HepG2 (cell line): Measurements from ENCODE around the gene SIRPA. TPM values are rescaled to one million over a fixed set of nuclear protein-coding genes. Genes with fewer than 3 reads are reported as not detected.

Experiments
- ELF3 ChIP-seq: IDR thresholded peaks from 2 replicates; pipeline ENCODE4 v1.6.1; 2016; ENCODE audit warnings: missing genetic modification reagents, missing compliant biosample characterization
- HNF4G ChIP-seq, 2 experiments: sonication (generic) in 1 of 2; formaldehyde crosslinking in 1 of 2; IDR thresholded peaks; 2 replicates each; pipeline versions ENCODE4 v1.4.0 to v1.6.1; 2011 to 2020; ENCODE audit warnings: borderline replicate concordance in 2 of 2, low read depth in 2 of 2, mild to moderate bottlenecking in 2 of 2, low read length in 1 of 2, missing genetic modification reagents in 1 of 2, moderate library complexity in 1 of 2
- HOXA7 ChIP-seq: sonication (generic); formaldehyde crosslinking; IDR thresholded peaks from 2 replicates; pipeline ENCODE4 v1.8.1; 2022; ENCODE audit warnings: mild to moderate bottlenecking, missing genetic modification reagents, moderate library complexity
- MEIS1 ChIP-seq: sonication (generic); formaldehyde crosslinking; IDR thresholded peaks from 2 replicates; pipeline ENCODE4 v1.9.0; 2021; ENCODE audit warnings: mild to moderate bottlenecking, missing genetic modification reagents, moderate library complexity, borderline replicate concordance
- MLLT10 ChIP-seq: sonication (generic); formaldehyde crosslinking; IDR thresholded peaks from 2 replicates; pipeline ENCODE4 v1.4.0; 2020; ENCODE audit warnings: missing genetic modification reagents
- NFIC ChIP-seq: IDR thresholded peaks from 2 replicates; pipeline ENCODE4 v1.6.1; 2012; ENCODE audit warnings: mild to moderate bottlenecking, low read length, inconsistent platforms
- POGZ ChIP-seq: sonication (generic); formaldehyde crosslinking; IDR thresholded peaks from 2 replicates; pipeline ENCODE4 v1.4.0; 2020; ENCODE audit warnings: mild to moderate bottlenecking, missing genetic modification reagents
- SIN3B ChIP-seq: fragments of 150-350 bp; IDR thresholded peaks from 2 replicates; pipeline ENCODE4 v1.6.1; 2014; ENCODE audit warnings: low read length
- SP1 ChIP-seq, 2 experiments: fragments of 450-650 bp in 1 of 2; sonication (generic) in 1 of 2; formaldehyde crosslinking in 1 of 2; IDR thresholded peaks; 2 replicates each; pipeline versions ENCODE4 v1.4.0 to v1.6.1; 2016 to 2020; ENCODE audit warnings: missing genetic modification reagents in 1 of 2
- ZFYVE20 ChIP-seq: sonication (generic); formaldehyde crosslinking; IDR thresholded peaks from 2 replicates; pipeline ENCODE4 v1.8.0; 2023; ENCODE audit warnings: low read depth, mild to moderate bottlenecking, moderate library complexity, missing genetic modification reagents, borderline replicate concordance
- ZNF232 ChIP-seq: sonication (generic); formaldehyde crosslinking; IDR thresholded peaks from 2 replicates; pipeline ENCODE4 v1.4.0; 2020; ENCODE audit warnings: missing genetic modification reagents, borderline replicate concordance
- ZNF234 ChIP-seq: sonication (generic); formaldehyde crosslinking; conservative IDR thresholded peaks from 2 replicates; pipeline ENCODE4 v1.5.1; 2020; ENCODE audit warnings: mild to moderate bottlenecking, missing genetic modification reagents
- ZNF263 ChIP-seq: sonication (generic); formaldehyde crosslinking; IDR thresholded peaks from 2 replicates; pipeline ENCODE4 v1.4.0; 2020; ENCODE audit warnings: missing genetic modification reagents
- ZNF3 ChIP-seq: IDR thresholded peaks from 2 replicates; pipeline ENCODE4 v1.7.0; 2017; ENCODE audit warnings: inconsistent platforms
- ZNF350 ChIP-seq: sonication (generic); formaldehyde crosslinking; IDR thresholded peaks from 2 replicates; pipeline ENCODE4 v1.4.0; 2020; ENCODE audit warnings: mild to moderate bottlenecking, low read depth, missing genetic modification reagents, borderline replicate concordance
- ZNF703 ChIP-seq: sonication (generic); formaldehyde crosslinking; IDR thresholded peaks from 2 replicates; pipeline ENCODE4 v1.5.1; 2020; ENCODE audit warnings: missing genetic modification reagents, mild to moderate bottlenecking, moderate library complexity, borderline replicate concordance
- ZNF747 ChIP-seq: sonication (generic); formaldehyde crosslinking; IDR thresholded peaks from 2 replicates; pipeline ENCODE4 v1.8.1; 2023; ENCODE audit warnings: missing genetic modification reagents, mild to moderate bottlenecking, borderline replicate concordance
- polyA plus RNA-seq, 8 experiments: library from polyadenylated mRNA; depleted of rRNA in 3 of 8; stranded (reverse) in 7 of 8; unstranded in 1 of 8; fragments of >200 nt; fragmentation: Illumina TruSeq in 4 of 8; extraction: Trizol in 4 of 8; gene quantifications; 2 replicates each; pipeline versions ENCODE4 v1.2.1 to v1.2.3, GENCODE V29; 2011 to 2016; ENCODE audit warnings: low read depth in 4 of 8, missing spikeins in 1 of 8, mixed read lengths in 1 of 8; ENCODE audit not compliant: insufficient read depth in 1 of 8
- total RNA-seq, 5 experiments: library from RNA; depleted of rRNA; stranded (reverse); fragments of >200 nt; fragmentation: Illumina TruSeq; extraction: Trizol; gene quantifications; 2 replicates each; pipeline ENCODE4 v1.2.3, GENCODE V29; 2016; ENCODE audit warnings: low read depth in 1 of 5
- TF ChIP-seq, protein P1 (sequence below): sonication (generic); formaldehyde crosslinking; IDR thresholded peaks from 2 replicates; pipeline ENCODE4 v1.8.1; 2023; ENCODE audit warnings: mild to moderate bottlenecking, missing genetic modification reagents
- TF ChIP-seq, protein P2 (sequence below): sonication (generic); formaldehyde crosslinking; IDR thresholded peaks from 2 replicates; pipeline ENCODE4 v1.9.0; 2021; ENCODE audit warnings: missing genetic modification reagents, borderline replicate concordance
- TF ChIP-seq, protein P3 (sequence below): sonication (generic); formaldehyde crosslinking; IDR thresholded peaks from 2 replicates; pipeline ENCODE4 v1.4.0; 2020; ENCODE audit warnings: low read depth, mild to moderate bottlenecking, missing genetic modification reagents
- TF ChIP-seq, protein P4 (sequence below): sonication (generic); formaldehyde crosslinking; IDR thresholded peaks from 2 replicates; pipeline ENCODE4 v1.5.1; 2020; ENCODE audit warnings: missing genetic modification reagents, mild to moderate bottlenecking, borderline replicate concordance
- TF ChIP-seq, protein P5 (sequence below): sonication (generic); formaldehyde crosslinking; IDR thresholded peaks from 2 replicates; pipeline ENCODE4 v1.4.0; 2020; ENCODE audit warnings: missing genetic modification reagents, low read depth, mild to moderate bottlenecking, borderline replicate concordance

Gene SIRPA
- total and polyA plus RNA-seq, 2 of the 13 experiments (the other 11 are each of a cell fraction or from before 2014, with no cell fraction given): 7.2 to 17.6 TPM

DNA sequence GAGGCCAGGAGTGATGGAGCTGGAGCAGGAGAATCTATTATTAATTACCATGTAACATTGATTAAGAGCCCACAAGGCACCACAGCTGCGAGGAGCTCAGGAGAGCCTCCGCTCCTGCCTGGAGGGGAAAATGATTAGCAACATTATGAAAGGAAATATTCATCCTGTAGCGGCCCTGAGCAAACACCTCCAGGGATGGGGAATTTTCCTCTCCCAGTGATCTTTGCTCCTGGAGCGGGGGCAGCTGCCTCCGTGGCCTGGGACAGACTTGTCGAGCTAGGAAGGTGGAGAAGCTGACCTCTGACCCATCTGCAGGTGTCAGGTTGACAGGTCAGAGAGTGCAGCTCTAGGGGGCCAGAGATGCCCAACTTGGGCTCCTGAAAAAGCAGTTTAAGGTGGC, 40.1 kb upstream of the SIRPA start (continued):
- TF ChIP-seq ZNF747 (CRISPR knock-in tag): no peak
- TF ChIP-seq HNF4G (IDR thresholded peaks at IDR 0.05; ENCODE audit: borderline replicate concordance, low read depth, low read length): peak; percentile 78
- 0 out of 2 replicates have a peak, but pooled peaks have one; percentile 35 for TF ChIP-seq HNF4G (CRISPR knock-in tag; IDR thresholded peaks at IDR 0.05; ENCODE audit: borderline replicate concordance, low read depth)
- TF ChIP-seq SIN3B: no peak
- no peak for TF ChIP-seq SP1 (IDR thresholded peaks at IDR 0.05)
- TF ChIP-seq SP1 (CRISPR knock-in tag; IDR thresholded peaks at IDR 0.05): no peak
- TF ChIP-seq, protein P1, sequence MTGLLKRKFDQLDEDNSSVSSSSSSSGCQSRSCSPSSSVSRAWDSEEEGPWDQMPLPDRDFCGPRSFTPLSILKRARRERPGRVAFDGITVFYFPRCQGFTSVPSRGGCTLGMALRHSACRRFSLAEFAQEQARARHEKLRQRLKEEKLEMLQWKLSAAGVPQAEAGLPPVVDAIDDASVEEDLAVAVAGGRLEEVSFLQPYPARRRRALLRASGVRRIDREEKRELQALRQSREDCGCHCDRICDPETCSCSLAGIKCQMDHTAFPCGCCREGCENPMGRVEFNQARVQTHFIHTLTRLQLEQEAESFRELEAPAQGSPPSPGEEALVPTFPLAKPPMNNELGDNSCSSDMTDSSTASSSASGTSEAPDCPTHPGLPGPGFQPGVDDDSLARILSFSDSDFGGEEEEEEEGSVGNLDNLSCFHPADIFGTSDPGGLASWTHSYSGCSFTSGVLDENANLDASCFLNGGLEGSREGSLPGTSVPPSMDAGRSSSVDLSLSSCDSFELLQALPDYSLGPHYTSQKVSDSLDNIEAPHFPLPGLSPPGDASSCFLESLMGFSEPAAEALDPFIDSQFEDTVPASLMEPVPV (CRISPR knock-in tag): no peak
- TF ChIP-seq MEIS1 (CRISPR knock-in tag): no peak
- TF ChIP-seq ZNF232 (CRISPR knock-in tag): no peak
- TF ChIP-seq, protein P2, sequence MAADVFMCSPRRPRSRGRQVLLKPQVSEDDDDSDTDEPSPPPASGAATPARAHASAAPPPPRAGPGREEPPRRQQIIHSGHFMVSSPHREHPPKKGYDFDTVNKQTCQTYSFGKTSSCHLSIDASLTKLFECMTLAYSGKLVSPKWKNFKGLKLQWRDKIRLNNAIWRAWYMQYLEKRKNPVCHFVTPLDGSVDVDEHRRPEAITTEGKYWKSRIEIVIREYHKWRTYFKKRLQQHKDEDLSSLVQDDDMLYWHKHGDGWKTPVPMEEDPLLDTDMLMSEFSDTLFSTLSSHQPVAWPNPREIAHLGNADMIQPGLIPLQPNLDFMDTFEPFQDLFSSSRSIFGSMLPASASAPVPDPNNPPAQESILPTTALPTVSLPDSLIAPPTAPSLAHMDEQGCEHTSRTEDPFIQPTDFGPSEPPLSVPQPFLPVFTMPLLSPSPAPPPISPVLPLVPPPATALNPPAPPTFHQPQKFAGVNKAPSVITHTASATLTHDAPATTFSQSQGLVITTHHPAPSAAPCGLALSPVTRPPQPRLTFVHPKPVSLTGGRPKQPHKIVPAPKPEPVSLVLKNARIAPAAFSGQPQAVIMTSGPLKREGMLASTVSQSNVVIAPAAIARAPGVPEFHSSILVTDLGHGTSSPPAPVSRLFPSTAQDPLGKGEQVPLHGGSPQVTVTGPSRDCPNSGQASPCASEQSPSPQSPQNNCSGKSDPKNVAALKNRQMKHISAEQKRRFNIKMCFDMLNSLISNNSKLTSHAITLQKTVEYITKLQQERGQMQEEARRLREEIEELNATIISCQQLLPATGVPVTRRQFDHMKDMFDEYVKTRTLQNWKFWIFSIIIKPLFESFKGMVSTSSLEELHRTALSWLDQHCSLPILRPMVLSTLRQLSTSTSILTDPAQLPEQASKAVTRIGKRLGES: no peak
- peak; percentile 52; the same call in 1 of the 2 replicates for TF ChIP-seq ELF3
- no peak for TF ChIP-seq POGZ (CRISPR knock-in tag)
- TF ChIP-seq ZNF234 (CRISPR knock-in tag): no peak
- no peak for TF ChIP-seq ZFYVE20 (CRISPR knock-in tag)
- TF ChIP-seq NFIC: no peak
- TF ChIP-seq, protein P3, sequence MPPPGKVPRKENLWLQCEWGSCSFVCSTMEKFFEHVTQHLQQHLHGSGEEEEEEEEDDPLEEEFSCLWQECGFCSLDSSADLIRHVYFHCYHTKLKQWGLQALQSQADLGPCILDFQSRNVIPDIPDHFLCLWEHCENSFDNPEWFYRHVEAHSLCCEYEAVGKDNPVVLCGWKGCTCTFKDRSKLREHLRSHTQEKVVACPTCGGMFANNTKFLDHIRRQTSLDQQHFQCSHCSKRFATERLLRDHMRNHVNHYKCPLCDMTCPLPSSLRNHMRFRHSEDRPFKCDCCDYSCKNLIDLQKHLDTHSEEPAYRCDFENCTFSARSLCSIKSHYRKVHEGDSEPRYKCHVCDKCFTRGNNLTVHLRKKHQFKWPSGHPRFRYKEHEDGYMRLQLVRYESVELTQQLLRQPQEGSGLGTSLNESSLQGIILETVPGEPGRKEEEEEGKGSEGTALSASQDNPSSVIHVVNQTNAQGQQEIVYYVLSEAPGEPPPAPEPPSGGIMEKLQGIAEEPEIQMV: no peak
- no peak for TF ChIP-seq HOXA7 (CRISPR knock-in tag)
- no peak for TF ChIP-seq ZNF263 (CRISPR knock-in tag)
- no peak for TF ChIP-seq ZNF703 (CRISPR knock-in tag)
- TF ChIP-seq ZNF350: no peak
- no peak for TF ChIP-seq MLLT10 (CRISPR knock-in tag)
- TF ChIP-seq, protein P4, sequence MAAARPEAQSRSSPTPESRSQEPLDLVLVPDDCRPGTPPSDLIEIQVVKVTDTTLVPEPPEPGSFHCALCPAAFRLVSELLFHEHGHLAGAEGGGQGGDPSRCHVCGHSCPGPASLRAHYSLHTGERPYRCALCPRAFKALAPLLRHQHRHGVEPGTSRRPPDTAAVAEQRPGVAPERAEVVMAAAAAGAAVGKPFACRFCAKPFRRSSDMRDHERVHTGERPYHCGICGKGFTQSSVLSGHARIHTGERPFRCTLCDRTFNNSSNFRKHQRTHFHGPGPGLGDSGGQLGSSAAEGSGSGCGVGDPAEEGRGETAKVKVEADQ (CRISPR knock-in tag): no peak
- TF ChIP-seq, protein P5, sequence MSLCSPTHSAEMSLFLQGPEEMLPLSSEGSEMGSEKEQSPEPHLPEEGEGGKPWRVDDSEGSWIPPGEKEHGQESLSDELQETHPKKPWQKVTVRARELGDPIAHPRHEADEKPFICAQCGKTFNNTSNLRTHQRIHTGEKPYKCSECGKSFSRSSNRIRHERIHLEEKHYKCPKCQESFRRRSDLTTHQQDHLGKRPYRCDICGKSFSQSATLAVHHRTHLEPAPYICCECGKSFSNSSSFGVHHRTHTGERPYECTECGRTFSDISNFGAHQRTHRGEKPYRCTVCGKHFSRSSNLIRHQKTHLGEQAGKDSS (CRISPR knock-in tag): no peak
- TF ChIP-seq ZNF3 (CRISPR knock-in tag): no peak
